SH-SY5Y (cell line): ENCODE data around the gene SLC30A1.

ENCODE experiments used
- GATA2 ChIP-seq: IDR thresholded peaks from 2 replicates; pipeline ENCODE4 v1.6.1; 2011; ENCODE audit warnings: mild to moderate bottlenecking, low read depth, low read length
- GATA3 ChIP-seq: IDR thresholded peaks from 2 replicates; pipeline ENCODE4 v1.6.1; 2011; ENCODE audit warnings: low read depth, mild to moderate bottlenecking, low read length, moderate library complexity

GRCh38 chr1:211620097-211620496 lies 41.1 kb upstream of the SLC30A1 start:
- TF ChIP-seq GATA3 (no peak), GATA2 (no peak)
